Neutrophil (primary cell): ENCODE measurements around the gene FLOT1.

Experiments used
- H3K27ac ChIP-seq: fragments of 200-600 bp; sonication (generic); 2 replicates; pipeline ENCODE4 v1.5.1; 2016; ENCODE audit warnings: mild to moderate bottlenecking, moderate library complexity
- H3K27me3 ChIP-seq: fragments of 200-600 bp; sonication (generic); 2 replicates; pipeline ENCODE4 v1.6.0; 2016; ENCODE audit warnings: mild to moderate bottlenecking
- H3K36me3 ChIP-seq: fragments of 200-600 bp; sonication (generic); 2 replicates; pipeline ENCODE4 v1.5.1; 2017
- H3K4me1 ChIP-seq, 2 experiments: fragments of 200-600 bp in 1 of 2; sonication (generic) in 1 of 2; 1 replicate in 1 of 2; 2 replicates in 1 of 2; pipeline versions ENCODE4 v1.5.1 to v1.6.1; 2013 to 2016; ENCODE audit warnings: low read depth in 1 of 2, low read length in 1 of 2, mild to moderate bottlenecking in 1 of 2, moderate library complexity in 1 of 2; ENCODE audit not compliant: control insufficient read depth in 1 of 2, insufficient read depth in 1 of 2
- H3K4me3 ChIP-seq, 2 experiments: fragments of 200-600 bp in 1 of 2; sonication (generic) in 1 of 2; 1 replicate in 1 of 2; 2 replicates in 1 of 2; pipeline ENCODE4 v1.5.1; 2013 to 2016; ENCODE audit warnings: low read depth in 1 of 2, low read length in 1 of 2, mild to moderate bottlenecking in 1 of 2, moderate library complexity in 1 of 2
- H3K9me3 ChIP-seq: fragments of 200-600 bp; sonication (generic); 2 replicates; pipeline ENCODE4 v1.5.1; 2016
- TF ChIP-seq, protein P1 (sequence below): fragments of 200-600 bp; sonication (generic); IDR thresholded peaks from 2 replicates; pipeline ENCODE4 v1.5.1; 2016; ENCODE audit warnings: antibody characterized with exemption

The FLOT1 gene, protein sequence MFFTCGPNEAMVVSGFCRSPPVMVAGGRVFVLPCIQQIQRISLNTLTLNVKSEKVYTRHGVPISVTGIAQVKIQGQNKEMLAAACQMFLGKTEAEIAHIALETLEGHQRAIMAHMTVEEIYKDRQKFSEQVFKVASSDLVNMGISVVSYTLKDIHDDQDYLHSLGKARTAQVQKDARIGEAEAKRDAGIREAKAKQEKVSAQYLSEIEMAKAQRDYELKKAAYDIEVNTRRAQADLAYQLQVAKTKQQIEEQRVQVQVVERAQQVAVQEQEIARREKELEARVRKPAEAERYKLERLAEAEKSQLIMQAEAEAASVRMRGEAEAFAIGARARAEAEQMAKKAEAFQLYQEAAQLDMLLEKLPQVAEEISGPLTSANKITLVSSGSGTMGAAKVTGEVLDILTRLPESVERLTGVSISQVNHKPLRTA

DNA sequence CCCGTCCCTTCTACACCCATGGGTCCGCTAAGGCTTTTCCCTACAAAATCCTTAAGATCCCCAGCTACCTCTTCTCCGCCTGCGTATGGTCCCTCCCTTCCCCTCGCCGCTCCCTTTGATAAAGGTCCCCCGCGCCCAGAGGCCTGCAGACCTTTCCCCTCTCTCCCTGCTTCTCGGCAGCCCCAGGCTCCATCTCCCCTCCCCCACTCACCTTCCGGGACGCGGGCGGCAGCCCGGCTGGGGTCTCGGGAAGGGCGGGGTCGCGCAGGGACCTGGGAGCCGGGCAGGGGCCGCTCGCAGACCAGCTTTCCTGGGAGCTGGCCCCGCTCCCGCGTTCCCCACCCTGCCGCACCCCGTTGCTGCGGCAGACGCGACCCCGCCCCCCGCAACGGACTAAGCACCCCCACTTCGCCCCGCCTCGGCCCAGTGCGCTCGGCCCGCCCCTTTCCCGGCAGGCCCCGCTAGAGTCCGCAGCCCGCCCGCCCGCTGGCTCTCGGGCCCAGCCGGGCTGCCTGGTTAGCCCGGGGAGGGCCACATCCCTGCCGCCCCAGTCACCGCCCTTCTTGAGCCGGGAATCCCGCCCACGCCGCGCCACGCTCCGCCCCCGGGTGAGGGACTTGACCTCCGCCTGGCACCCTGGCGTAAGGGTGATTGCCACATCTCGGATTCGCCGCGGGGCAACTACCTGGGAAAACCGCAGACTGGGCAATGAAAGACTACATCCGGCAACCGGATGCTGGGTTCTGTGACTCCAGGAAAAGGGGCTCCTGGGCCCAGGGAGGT is at the start of gene FLOT1:
TSS of gene FLOT1 (minus strand) at position 372 of the 783 bp plus-strand sequence. CDS start 498 bp downstream, outside the sequence.
- Histone ChIP-seq H3K27ac (peak within 1 kb of the TSS; percentile 92), H3K36me3 (peaks cover 37% of the 10 kb centered on the region), H3K9me3 (no peaks in the 10 kb centered on the region), H3K27me3 (no peaks in the 10 kb centered on the region), H3K4me1 (peaks cover 46 to 48% of the 10 kb centered on the region in 2 experiments), H3K4me3 (peak within 1 kb of the TSS; percentile 89 to 99)
- TF ChIP-seq, protein P1, sequence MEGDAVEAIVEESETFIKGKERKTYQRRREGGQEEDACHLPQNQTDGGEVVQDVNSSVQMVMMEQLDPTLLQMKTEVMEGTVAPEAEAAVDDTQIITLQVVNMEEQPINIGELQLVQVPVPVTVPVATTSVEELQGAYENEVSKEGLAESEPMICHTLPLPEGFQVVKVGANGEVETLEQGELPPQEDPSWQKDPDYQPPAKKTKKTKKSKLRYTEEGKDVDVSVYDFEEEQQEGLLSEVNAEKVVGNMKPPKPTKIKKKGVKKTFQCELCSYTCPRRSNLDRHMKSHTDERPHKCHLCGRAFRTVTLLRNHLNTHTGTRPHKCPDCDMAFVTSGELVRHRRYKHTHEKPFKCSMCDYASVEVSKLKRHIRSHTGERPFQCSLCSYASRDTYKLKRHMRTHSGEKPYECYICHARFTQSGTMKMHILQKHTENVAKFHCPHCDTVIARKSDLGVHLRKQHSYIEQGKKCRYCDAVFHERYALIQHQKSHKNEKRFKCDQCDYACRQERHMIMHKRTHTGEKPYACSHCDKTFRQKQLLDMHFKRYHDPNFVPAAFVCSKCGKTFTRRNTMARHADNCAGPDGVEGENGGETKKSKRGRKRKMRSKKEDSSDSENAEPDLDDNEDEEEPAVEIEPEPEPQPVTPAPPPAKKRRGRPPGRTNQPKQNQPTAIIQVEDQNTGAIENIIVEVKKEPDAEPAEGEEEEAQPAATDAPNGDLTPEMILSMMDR: peak; percentile 55

DNA sequence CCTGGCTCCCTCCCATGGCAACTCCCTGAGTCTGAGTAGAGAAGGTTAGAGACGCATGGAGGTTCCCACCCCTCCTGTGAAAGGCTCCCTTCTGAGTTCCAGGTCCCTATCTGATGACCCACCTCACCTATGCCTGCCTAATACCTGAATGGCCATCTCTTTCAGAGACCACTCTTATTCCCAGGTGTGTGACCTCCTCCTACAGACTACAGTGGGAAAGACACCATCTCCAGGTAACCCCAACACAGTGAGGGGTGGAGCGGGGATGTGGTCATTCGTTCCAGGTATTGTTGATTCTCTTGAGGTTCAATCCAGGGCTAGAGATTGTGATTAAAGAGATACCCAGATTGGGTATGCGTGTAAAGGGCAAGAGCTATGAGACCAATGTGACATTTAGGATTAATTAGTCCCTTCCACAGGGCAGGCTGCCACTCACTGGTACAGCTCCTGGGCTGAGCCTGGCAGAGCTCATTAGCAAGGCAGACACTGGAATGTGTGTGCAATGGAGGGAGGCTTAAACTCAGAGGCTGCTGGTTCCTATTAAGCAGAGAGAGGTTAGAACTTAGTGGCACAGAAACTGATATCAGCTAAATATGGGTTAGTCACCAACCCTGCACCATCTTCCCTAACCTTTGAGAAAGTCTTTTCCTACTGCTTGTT is 48.4 kb upstream of the FLOT1 start:
- TF ChIP-seq, protein P1: no peak
- Histone ChIP-seq H3K27ac (no peak overlapping the region), H3K36me3 (no peaks in the 10 kb centered on the region), H3K9me3 (no peaks in the 10 kb centered on the region), H3K4me3 (no peak overlapping the region), H3K27me3 (no peaks in the 10 kb centered on the region), H3K4me1 (peaks cover 95 to 98% of the 10 kb centered on the region in 2 experiments)

DNA sequence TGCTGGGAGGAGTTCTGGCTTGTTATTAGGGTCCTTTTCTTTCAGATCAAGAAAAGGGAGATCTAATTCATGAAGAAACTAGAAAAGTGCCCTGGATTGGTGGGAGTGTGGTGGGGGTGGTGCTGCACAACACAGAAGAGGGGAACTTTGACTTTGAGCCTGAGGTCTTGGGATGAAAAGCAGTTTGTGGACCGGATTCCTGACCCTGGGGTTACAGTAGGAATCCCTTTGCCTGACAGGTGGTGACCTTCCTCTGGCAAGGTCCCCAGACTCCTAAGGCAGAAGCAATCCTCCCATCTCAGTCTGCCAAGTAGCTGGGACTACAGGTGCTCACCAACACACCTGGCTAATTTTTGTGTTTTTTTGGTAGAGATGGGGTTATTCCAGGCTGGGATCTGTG is 47.1 kb upstream of the FLOT1 start:
- TF ChIP-seq, protein P1: no peak
- Histone ChIP-seq H3K36me3 (no peaks in the 10 kb centered on the region), H3K27me3 (no peaks in the 10 kb centered on the region), H3K4me1 (peaks cover 95 to 98% of the 10 kb centered on the region in 2 experiments), H3K9me3 (no peaks in the 10 kb centered on the region), H3K4me3 (no peak overlapping the region), H3K27ac (peak overlapping the region; percentile 86)

DNA sequence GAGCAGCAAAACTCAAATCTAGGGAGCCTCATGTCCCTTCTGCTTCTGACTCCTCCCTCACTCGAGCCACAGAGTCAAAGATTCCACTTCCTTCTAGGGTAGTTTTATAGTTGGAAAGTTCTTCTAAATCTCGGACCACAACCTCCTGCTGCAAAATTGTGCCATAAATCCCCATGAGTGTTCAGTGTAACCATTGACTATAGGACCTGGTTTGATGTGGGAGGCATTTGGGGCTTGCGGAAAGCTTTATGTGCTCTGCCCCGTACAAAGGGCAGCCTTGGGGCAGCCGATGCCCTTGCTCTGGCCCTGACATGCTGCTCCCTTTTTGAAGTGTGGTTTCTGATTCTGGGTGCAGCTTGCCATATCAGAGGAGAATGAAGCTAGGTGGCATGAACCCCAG is 45.5 kb upstream of the FLOT1 start:
- peak overlapping the region; percentile 86 for H3K27ac ChIP-seq
- H3K27me3 ChIP-seq: no peaks in the 10 kb centered on the region
- TF ChIP-seq, protein P1: no peak
- peak overlapping the region in 1 of 2 experiments; percentile 47 for H3K4me3 ChIP-seq
- no peaks in the 10 kb centered on the region for H3K36me3 ChIP-seq
- peaks cover 95% of the 10 kb centered on the region in 2 experiments for H3K4me1 ChIP-seq
- no peaks in the 10 kb centered on the region for H3K9me3 ChIP-seq

DNA sequence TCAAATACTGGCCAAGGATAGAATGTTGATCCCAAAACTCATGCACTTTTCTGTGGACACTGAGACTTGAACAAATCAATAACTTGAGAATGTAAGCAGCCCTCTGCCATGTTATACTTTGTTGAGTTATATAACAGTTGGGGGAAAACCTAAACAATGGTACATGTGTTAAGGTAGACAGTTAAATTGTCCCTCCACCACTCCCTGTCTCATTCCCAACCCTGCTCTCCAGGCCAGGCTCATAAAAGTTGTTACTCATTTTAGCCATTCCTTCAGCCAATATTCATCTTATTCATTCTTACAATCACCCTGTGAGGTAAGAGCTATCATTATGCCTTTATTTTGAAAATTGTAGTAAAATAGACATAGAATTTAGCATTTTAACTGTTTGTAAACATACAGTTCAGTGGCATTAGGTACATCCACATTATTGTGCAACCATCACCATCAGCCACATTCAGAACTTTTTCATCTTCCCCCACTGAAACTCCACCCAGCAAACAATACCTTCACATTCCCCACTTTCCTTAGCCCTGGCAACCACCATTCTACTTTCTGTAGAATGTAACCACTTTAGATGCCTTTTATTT is 40.0 kb upstream of the FLOT1 start:
- H3K27ac ChIP-seq: peak overlapping the region; percentile 84

More for the DNA sequence above, 40.0 kb upstream of the FLOT1 start:
- Histone ChIP-seq H3K4me1 (peaks cover 95 to 98% of the 10 kb centered on the region in 2 experiments), H3K4me3 (peak overlapping the region; percentile 34 to 44), H3K36me3 (no peaks in the 10 kb centered on the region), H3K9me3 (no peaks in the 10 kb centered on the region), H3K27me3 (no peaks in the 10 kb centered on the region)
- TF ChIP-seq, protein P1: no peak
